Measurements from ENCODE around the gene TBC1D2B. TPM values are rescaled to one million over a fixed set of nuclear protein-coding genes. Genes with fewer than 3 reads are reported as not detected.

Gene TBC1D2B
- total RNA-seq, 1 donor from 2014 or later, result 62.3 TPM

- Mint-ChIP-seq H3K9me3 (no peaks in the 10 kb centered on the region), H3K4me3 (peak overlapping the region; percentile 68), H3K4me1 (peaks cover 66% of the 10 kb centered on the region), H3K36me3 (ENCODE audit: low read depth) (peaks cover 14% of the 10 kb centered on the region), H3K27me3 (no peaks in the 10 kb centered on the region), H3K27ac (peak overlapping the region; percentile 79)
- intact Hi-C loops (cut with micrococcal nuclease), result no loop called here
- no peak for DNase-seq
These were observed 4.3 kb downstream of the TBC1D2B start for GRCh38 chr15:78073046-78073787.

- Mint-ChIP-seq H3K27me3 (no peaks in the 10 kb centered on the region), H3K4me3 (peak overlapping the region; percentile 68), H3K36me3 (ENCODE audit: low read depth) (peaks cover 12% of the 10 kb centered on the region), H3K4me1 (peaks cover 69% of the 10 kb centered on the region), H3K9me3 (no peaks in the 10 kb centered on the region), H3K27ac (peak overlapping the region; percentile 79)
- intact Hi-C loops (cut with micrococcal nuclease), result loop anchor here (1.0 kb wide), 1 partner anchor 8 kb away; no protein-coding TSS in a partner anchor
- DNase-seq, result peak; percentile 79
These were observed 5.2 kb downstream of the TBC1D2B start for GRCh38 chr15:78072080-78072892.

GRCh38 chr15:78071383-78071782 is 6.1 kb downstream of the TBC1D2B start:
- H3K36me3 Mint-ChIP-seq (ENCODE audit: low read depth), result peaks cover 9% of the 10 kb centered on the region
- H3K4me1 Mint-ChIP-seq, result peaks cover 75% of the 10 kb centered on the region
- no peak overlapping the region for H3K27ac Mint-ChIP-seq
- intact Hi-C loops (cut with micrococcal nuclease), result no loop called here
- no peak overlapping the region for H3K4me3 Mint-ChIP-seq
- H3K9me3 Mint-ChIP-seq, result no peaks in the 10 kb centered on the region
- no peaks in the 10 kb centered on the region for H3K27me3 Mint-ChIP-seq
- DNase-seq, result no peak

GRCh38 chr15:78070049-78070700 is 7.3 kb downstream of the TBC1D2B start:
- H3K27me3 Mint-ChIP-seq, result no peaks in the 10 kb centered on the region
- intact Hi-C loops (cut with micrococcal nuclease), result no loop called here
- H3K9me3 Mint-ChIP-seq, result no peaks in the 10 kb centered on the region
- H3K4me3 Mint-ChIP-seq, result peak overlapping the region; percentile 82
- peaks cover 12% of the 10 kb centered on the region for H3K36me3 Mint-ChIP-seq (ENCODE audit: low read depth)
- H3K4me1 Mint-ChIP-seq, result peaks cover 76% of the 10 kb centered on the region
- peak overlapping the region; percentile 89 for H3K27ac Mint-ChIP-seq
- peak; percentile 78 for DNase-seq

GRCh38 chr15:78069462-78070029 is 8.0 kb downstream of the TBC1D2B start:
- Mint-ChIP-seq H3K4me3 (peak overlapping the region; percentile 82), H3K4me1 (peaks cover 73% of the 10 kb centered on the region), H3K36me3 (ENCODE audit: low read depth) (peaks cover 10% of the 10 kb centered on the region), H3K27me3 (no peaks in the 10 kb centered on the region), H3K9me3 (no peaks in the 10 kb centered on the region), H3K27ac (peak overlapping the region; percentile 89)
- no peak for DNase-seq
- intact Hi-C loops (cut with micrococcal nuclease), result loop anchor here (5.0 kb wide), 1 partner anchor 33 kb away; no protein-coding TSS in a partner anchor

GRCh38 chr15:78069052-78069414 is 8.5 kb downstream of the TBC1D2B start:
- H3K36me3 Mint-ChIP-seq (ENCODE audit: low read depth), result peaks cover 6% of the 10 kb centered on the region
- H3K4me3 Mint-ChIP-seq, result peak overlapping the region; percentile 82
- H3K27ac Mint-ChIP-seq, result peak overlapping the region; percentile 89
- peaks cover 68% of the 10 kb centered on the region for H3K4me1 Mint-ChIP-seq
- intact Hi-C loops (cut with micrococcal nuclease), result loop anchor here (5.0 kb wide), 1 partner anchor 33 kb away; no protein-coding TSS in a partner anchor
- no peaks in the 10 kb centered on the region for H3K9me3 Mint-ChIP-seq
- DNase-seq, result peak; percentile 73
- no peaks in the 10 kb centered on the region for H3K27me3 Mint-ChIP-seq

- H3K4me1 Mint-ChIP-seq, result peaks cover 68% of the 10 kb centered on the region
- peak overlapping the region; percentile 82 for H3K4me3 Mint-ChIP-seq
These were observed 9.9 kb downstream of the TBC1D2B start for GRCh38 chr15:78067328-78068228.

GRCh38 chr15:78065973-78066946 is 11.3 kb downstream of the TBC1D2B start:
- intact Hi-C loops (cut with micrococcal nuclease), result loop anchor here (5.0 kb wide), 1 partner anchor 36 kb away; no protein-coding TSS in a partner anchor
- no peaks in the 10 kb centered on the region for H3K27me3 Mint-ChIP-seq

More at GRCh38 chr15:78067328-78068228, 9.9 kb downstream of the TBC1D2B start:
- no peaks in the 10 kb centered on the region for H3K9me3 Mint-ChIP-seq
- intact Hi-C loops (cut with micrococcal nuclease), result loop anchor here (1.0 to 5.0 kb wide), 3 partner anchors 17 to 35 kb away; no protein-coding TSS in a partner anchor
- H3K27ac Mint-ChIP-seq, result peak overlapping the region; percentile 89
- DNase-seq, result no peak
- peaks cover 6% of the 10 kb centered on the region for H3K36me3 Mint-ChIP-seq (ENCODE audit: low read depth)
- H3K27me3 Mint-ChIP-seq, result no peaks in the 10 kb centered on the region

GRCh38 chr15:78065284-78065872 is 12.1 kb downstream of the TBC1D2B start:
- H3K4me3 Mint-ChIP-seq, result no peak overlapping the region
- H3K9me3 Mint-ChIP-seq, result no peaks in the 10 kb centered on the region
- no peak overlapping the region for H3K27ac Mint-ChIP-seq
- H3K36me3 Mint-ChIP-seq (ENCODE audit: low read depth), result peaks cover 6% of the 10 kb centered on the region
- DNase-seq, result peak; percentile 74
- H3K27me3 Mint-ChIP-seq, result no peaks in the 10 kb centered on the region
- H3K4me1 Mint-ChIP-seq, result peaks cover 65% of the 10 kb centered on the region
- intact Hi-C loops (cut with micrococcal nuclease), result loop anchor here (5.0 kb wide), 1 partner anchor 37 kb away; no protein-coding TSS in a partner anchor

More at GRCh38 chr15:78065973-78066946, 11.3 kb downstream of the TBC1D2B start:
- Mint-ChIP-seq H3K4me1 (peaks cover 65% of the 10 kb centered on the region), H3K9me3 (no peaks in the 10 kb centered on the region), H3K27ac (peak overlapping the region; percentile 38), H3K36me3 (ENCODE audit: low read depth) (peaks cover 6% of the 10 kb centered on the region), H3K4me3 (peak overlapping the region; percentile 82)
- DNase-seq, result no peak

- intact Hi-C loops (cut with micrococcal nuclease), result loop anchor here (1.0 kb wide), 1 partner anchor 8 kb away; no protein-coding TSS in a partner anchor
- Mint-ChIP-seq H3K36me3 (ENCODE audit: low read depth) (peaks cover 3% of the 10 kb centered on the region), H3K9me3 (no peaks in the 10 kb centered on the region), H3K27me3 (no peaks in the 10 kb centered on the region), H3K4me3 (no peak overlapping the region), H3K27ac (no peak overlapping the region), H3K4me1 (peaks cover 66% of the 10 kb centered on the region)
- DNase-seq, result no peak
These were observed 13.0 kb downstream of the TBC1D2B start for GRCh38 chr15:78064544-78064943.

GRCh38 chr15:78063970-78064385 is 13.5 kb downstream of the TBC1D2B start:
- H3K27ac Mint-ChIP-seq, result no peak overlapping the region
- H3K36me3 Mint-ChIP-seq (ENCODE audit: low read depth), result peaks cover 3% of the 10 kb centered on the region
- no peaks in the 10 kb centered on the region for H3K9me3 Mint-ChIP-seq
- H3K4me3 Mint-ChIP-seq, result no peak overlapping the region
- intact Hi-C loops (cut with micrococcal nuclease), result loop anchor here (1.0 kb wide), 1 partner anchor 8 kb away; no protein-coding TSS in a partner anchor
- no peaks in the 10 kb centered on the region for H3K27me3 Mint-ChIP-seq
- H3K4me1 Mint-ChIP-seq, result peaks cover 66% of the 10 kb centered on the region
- DNase-seq, result no peak

Data from activated CD4-positive, alpha-beta T cell treated with anti-CD3 and anti-CD28 coated beads, Interleukin-2, amount 10 ng/mL, durations not matched to agents 24 days and 14 days (primary cell).